Mesothelial cell of epicardium (in vitro differentiated cells): Measurements from ENCODE around the gene PRR3. TPM values are rescaled to one million over a fixed set of nuclear protein-coding genes. Genes with fewer than 3 reads are reported as not detected.

Source experiments
- DNase-seq, 2 experiments: peaks; one replicate each; pipeline ENCODE4 v3.0.0; 2021; ENCODE audit warnings: low spot score in 2 of 2; ENCODE audit not compliant: unreplicated experiment in 2 of 2
- H3K27ac Mint-ChIP-seq: 2 replicates; pipeline ENCODE4 v1.8.0; 2021; ENCODE audit warnings: mixed read lengths
- H3K27me3 Mint-ChIP-seq: 2 replicates; pipeline ENCODE4 v1.8.0; 2021; ENCODE audit warnings: low read depth, mixed read lengths
- H3K36me3 Mint-ChIP-seq: 2 replicates; pipeline ENCODE4 v1.8.0; 2021; ENCODE audit warnings: mixed read lengths
- H3K4me1 Mint-ChIP-seq: 2 replicates; pipeline ENCODE4 v1.8.0; 2021; ENCODE audit warnings: mixed read lengths
- H3K4me3 Mint-ChIP-seq: 2 replicates; pipeline ENCODE4 v1.8.0; 2021; ENCODE audit warnings: mild to moderate bottlenecking, moderate library complexity, mixed read lengths
- H3K9me3 Mint-ChIP-seq: 2 replicates; pipeline ENCODE4 v1.8.0; 2021; ENCODE audit warnings: mixed read lengths
- total RNA-seq: library from RNA; stranded (reverse); gene quantifications from 3 replicates; pipeline ENCODE4 v1.2.1, GENCODE V29; 2021
- TF ChIP-seq, protein P1 (sequence below): fragments of 200-600 bp; sonication (generic); IDR thresholded peaks from one replicate; pipeline ENCODE4 v1.5.0; 2021; ENCODE audit warnings: antibody characterized with exemption; ENCODE audit not compliant: unreplicated experiment

The PRR3 gene
- total RNA-seq, 1 donor from 2014 or later: 25.5 TPM

DNA sequence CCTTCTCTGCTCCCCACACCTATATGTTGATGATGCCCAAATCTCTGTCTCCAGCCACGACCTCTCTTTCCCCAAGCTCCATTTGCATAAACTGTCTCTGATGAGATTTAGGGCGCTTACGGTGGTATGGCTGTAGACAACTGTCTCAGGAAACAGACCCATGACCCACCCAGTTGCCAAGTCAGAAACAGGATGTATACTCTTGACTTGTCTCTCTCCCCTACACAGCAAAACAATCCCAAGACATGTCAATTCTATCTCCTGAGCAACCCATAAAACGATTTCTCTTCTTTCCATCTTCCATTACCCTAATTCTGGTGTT, 14.7 kb upstream of the PRR3 start:
- Mint-ChIP-seq H3K9me3 (no peaks in the 10 kb centered on the region), H3K36me3 (peaks cover 7% of the 10 kb centered on the region), H3K4me3 (peak overlapping the region; percentile 1), H3K27me3 (peaks cover 7% of the 10 kb centered on the region), H3K4me1 (peaks cover 6% of the 10 kb centered on the region), H3K27ac (no peak overlapping the region)
- no peak for DNase-seq
- TF ChIP-seq, protein P1, sequence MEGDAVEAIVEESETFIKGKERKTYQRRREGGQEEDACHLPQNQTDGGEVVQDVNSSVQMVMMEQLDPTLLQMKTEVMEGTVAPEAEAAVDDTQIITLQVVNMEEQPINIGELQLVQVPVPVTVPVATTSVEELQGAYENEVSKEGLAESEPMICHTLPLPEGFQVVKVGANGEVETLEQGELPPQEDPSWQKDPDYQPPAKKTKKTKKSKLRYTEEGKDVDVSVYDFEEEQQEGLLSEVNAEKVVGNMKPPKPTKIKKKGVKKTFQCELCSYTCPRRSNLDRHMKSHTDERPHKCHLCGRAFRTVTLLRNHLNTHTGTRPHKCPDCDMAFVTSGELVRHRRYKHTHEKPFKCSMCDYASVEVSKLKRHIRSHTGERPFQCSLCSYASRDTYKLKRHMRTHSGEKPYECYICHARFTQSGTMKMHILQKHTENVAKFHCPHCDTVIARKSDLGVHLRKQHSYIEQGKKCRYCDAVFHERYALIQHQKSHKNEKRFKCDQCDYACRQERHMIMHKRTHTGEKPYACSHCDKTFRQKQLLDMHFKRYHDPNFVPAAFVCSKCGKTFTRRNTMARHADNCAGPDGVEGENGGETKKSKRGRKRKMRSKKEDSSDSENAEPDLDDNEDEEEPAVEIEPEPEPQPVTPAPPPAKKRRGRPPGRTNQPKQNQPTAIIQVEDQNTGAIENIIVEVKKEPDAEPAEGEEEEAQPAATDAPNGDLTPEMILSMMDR: no peak

DNA sequence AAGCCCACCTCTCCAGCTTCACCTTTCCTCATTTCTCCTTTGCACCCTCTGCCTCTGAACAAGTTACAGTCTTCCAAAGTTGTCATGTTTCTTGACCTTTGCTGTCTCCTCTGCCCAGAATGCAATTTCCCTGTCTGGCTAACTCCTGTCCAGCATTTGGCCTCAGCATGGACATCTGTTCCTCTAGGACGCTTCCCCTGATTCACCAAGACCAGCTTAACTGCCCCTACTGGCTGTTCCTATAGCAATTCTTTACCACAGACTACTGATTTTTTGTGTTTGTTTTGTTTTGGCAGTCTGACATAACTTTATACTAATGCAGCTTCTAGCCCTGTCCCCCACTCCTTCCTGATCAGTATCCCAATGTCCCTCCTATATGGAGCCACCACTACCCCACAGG, 14.2 kb upstream of the PRR3 start:
- H3K4me1 Mint-ChIP-seq: peaks cover 6% of the 10 kb centered on the region
- H3K9me3 Mint-ChIP-seq: no peaks in the 10 kb centered on the region
- TF ChIP-seq, protein P1: no peak
- H3K27ac Mint-ChIP-seq: no peak overlapping the region
- peaks cover 7% of the 10 kb centered on the region for H3K36me3 Mint-ChIP-seq
- no peak overlapping the region for H3K4me3 Mint-ChIP-seq
- H3K27me3 Mint-ChIP-seq: peaks cover 7% of the 10 kb centered on the region
- no peak for DNase-seq

DNA sequence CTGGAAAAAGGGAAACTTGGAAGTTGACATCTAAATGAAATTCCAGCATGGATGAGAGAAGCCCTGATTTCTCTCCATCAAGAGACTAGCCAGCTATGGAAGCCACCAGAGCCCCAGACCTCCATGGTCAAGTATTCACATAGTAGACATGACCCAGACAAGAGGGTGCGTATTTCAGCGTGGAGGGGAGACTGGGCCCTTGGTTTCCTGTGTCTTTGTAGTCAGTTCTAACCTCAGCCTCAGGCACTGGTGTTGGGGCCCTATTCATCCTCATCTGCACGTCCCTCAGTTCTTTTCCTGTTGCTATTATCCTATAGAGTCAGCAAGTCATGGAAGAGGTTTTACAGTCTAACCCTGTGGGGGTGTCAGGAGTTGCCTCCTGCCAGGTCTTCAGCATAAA, 13.3 kb upstream of the PRR3 start:
- no peak for DNase-seq
- peaks cover 15% of the 10 kb centered on the region for H3K36me3 Mint-ChIP-seq
- no peak overlapping the region for H3K27ac Mint-ChIP-seq
- H3K4me3 Mint-ChIP-seq: no peak overlapping the region
- TF ChIP-seq, protein P1: no peak
- H3K9me3 Mint-ChIP-seq: no peaks in the 10 kb centered on the region
- H3K4me1 Mint-ChIP-seq: peaks cover 6% of the 10 kb centered on the region
- H3K27me3 Mint-ChIP-seq: peaks cover 7% of the 10 kb centered on the region

DNA sequence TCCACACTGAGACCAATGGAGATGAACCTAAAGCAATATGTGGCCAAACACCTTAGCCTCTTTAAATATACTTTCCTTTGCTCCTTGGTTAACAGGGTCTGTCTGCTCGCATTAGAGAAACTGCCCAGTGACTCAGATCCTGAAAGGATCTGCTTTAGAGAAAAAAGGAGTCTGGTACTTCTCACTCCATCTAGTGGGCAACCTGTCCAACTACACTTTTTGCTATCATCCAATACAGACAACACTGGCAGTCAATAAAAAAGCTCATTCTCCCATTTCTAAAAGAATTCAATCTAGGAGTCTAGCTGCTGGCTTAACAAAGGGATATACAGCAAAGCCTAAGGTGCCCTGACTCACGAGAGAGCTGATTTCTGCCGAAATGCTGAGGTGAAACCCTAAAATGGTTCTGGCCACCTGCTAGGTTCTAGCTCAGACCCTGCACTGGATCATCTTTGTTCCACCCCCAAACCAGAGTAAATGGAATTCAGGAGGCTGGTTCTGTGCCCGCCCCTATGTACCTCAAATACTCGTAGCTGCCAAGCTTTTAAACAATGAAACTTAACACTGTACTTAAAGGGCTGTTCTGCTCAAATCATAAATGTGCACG, 12.3 kb upstream of the PRR3 start:
- no peak overlapping the region for H3K27ac Mint-ChIP-seq
- H3K36me3 Mint-ChIP-seq: peaks cover 21% of the 10 kb centered on the region
- H3K27me3 Mint-ChIP-seq: peaks cover 7% of the 10 kb centered on the region
- DNase-seq: no peak
- H3K4me1 Mint-ChIP-seq: peaks cover 6% of the 10 kb centered on the region
- no peaks in the 10 kb centered on the region for H3K9me3 Mint-ChIP-seq
- H3K4me3 Mint-ChIP-seq: no peak overlapping the region
- TF ChIP-seq, protein P1: peak; percentile 79

DNA sequence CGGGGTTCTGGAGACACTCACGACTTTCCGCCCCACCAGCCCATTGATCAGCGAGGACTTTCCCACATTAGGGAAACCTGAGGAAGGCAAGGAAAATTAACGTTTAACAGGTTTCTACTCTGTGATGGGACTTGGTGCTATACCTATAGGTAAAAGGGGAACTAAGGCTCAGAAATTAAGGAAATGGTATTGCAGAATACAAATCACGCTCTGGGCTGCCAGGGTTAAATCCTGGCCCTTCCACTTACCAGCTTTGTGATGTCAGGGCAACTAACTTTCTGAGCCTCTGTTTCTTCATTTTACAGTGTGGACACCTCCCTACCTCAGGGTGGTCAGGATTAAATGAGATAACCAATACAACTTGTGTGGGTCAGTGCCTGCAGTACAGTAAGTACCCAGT, 9.6 kb upstream of the PRR3 start:
- Mint-ChIP-seq H3K27ac (no peak overlapping the region), H3K36me3 (peaks cover 38% of the 10 kb centered on the region), H3K4me3 (no peak overlapping the region), H3K4me1 (no peaks in the 10 kb centered on the region), H3K27me3 (peaks cover 4% of the 10 kb centered on the region), H3K9me3 (no peaks in the 10 kb centered on the region)
- DNase-seq: no peak
- TF ChIP-seq, protein P1: no peak

DNA sequence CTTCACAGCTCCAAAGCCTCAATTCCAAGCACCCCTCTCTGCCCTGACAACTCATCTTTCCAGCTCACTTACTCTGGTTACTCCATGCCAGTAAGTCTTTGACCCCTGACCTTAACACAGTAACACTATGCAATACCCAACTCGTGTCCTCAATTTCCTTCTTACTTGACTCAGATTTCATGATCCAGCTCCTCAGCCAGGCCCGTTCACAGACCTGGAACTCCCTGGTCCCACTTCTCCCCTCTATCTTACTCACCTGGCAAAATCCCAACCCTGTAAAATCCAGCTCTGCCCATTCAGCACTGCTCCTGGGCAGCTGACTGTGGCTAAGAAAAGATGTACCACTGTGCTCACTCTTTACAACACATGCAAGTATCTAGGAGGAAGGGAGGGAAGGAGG, 8.7 kb upstream of the PRR3 start:
- Mint-ChIP-seq H3K27me3 (no peaks in the 10 kb centered on the region), H3K9me3 (no peaks in the 10 kb centered on the region), H3K4me1 (no peaks in the 10 kb centered on the region), H3K4me3 (no peak overlapping the region), H3K36me3 (peaks cover 46% of the 10 kb centered on the region), H3K27ac (no peak overlapping the region)
- TF ChIP-seq, protein P1: no peak
- no peak for DNase-seq
